Esophagus squamous epithelium (tissue), 5 donors: ENCODE data around the gene SMC1A. TPM values are rescaled to one million over a fixed set of nuclear protein-coding genes. Genes with fewer than 3 reads are reported as not detected.

Experiments used
- DNase-seq: peaks from one replicate; lab custom pipeline; 2025; lab: John Stamatoyannopoulos, UW
- H3K27ac ChIP-seq, 4 donors: fragments of 200-600 bp; sonication (generic); one replicate each; pipeline ENCODE4 v1.5.1; 2016 to 2019; ENCODE audit warnings: mild to moderate bottlenecking in 1 of 4
- H3K27me3 ChIP-seq, 4 donors: fragments of 200-600 bp; sonication (generic); 1 replicate in 3 of 4; 2 replicates in 1 of 4; pipeline versions ENCODE4 v1.5.1 to v1.6.0; 2017 to 2021; ENCODE audit warnings: antibody characterized with exemption in 1 of 4
- H3K36me3 ChIP-seq, 3 donors: fragments of 200-600 bp; sonication (generic); one replicate each; pipeline ENCODE4 v1.5.1; 2016 to 2019
- H3K4me1 ChIP-seq, 3 donors: fragments of 200-600 bp; sonication (generic); one replicate each; pipeline ENCODE4 v1.5.1; 2017 to 2019
- H3K4me3 ChIP-seq, 4 donors: fragments of 200-600 bp; sonication (generic); 1 replicate in 3 of 4; 2 replicates in 1 of 4; pipeline ENCODE4 v1.5.1; 2016 to 2019; ENCODE audit warnings: mild to moderate bottlenecking in 2 of 4, moderate library complexity in 1 of 4
- H3K9me3 ChIP-seq, 3 donors: fragments of 200-600 bp; sonication (generic); one replicate each; pipeline ENCODE4 v1.5.1; 2016 to 2019
- POLR2A ChIP-seq, 4 donors: fragments of 450-650 bp; IDR thresholded peaks; one replicate each; pipeline ENCODE4 v1.6.1; 2017; ENCODE audit warnings: antibody characterized with exemption in 4 of 4, mild to moderate bottlenecking in 4 of 4, moderate library complexity in 3 of 4
- WGBS, 2 donors: methylation state at CpG; one replicate each; pipeline ENCODE4 v1.1.5; 2018; 5-methylcytosine and 5-hydroxymethylcytosine counted together
- intact Hi-C: fragments of 100-400 bp; cut with DNase I; formaldehyde crosslinking; loops from one replicate; pipeline ENCODE4 v1.15.0; 2022
- total RNA-seq, 4 donors: library from RNA; depleted of rRNA; stranded (reverse); fragments of >200 nt; gene quantifications; one replicate each; pipeline ENCODE4 v1.1.0, GENCODE V29; 2016
- TF ChIP-seq, protein P1 (sequence below), 6 experiments: fragments of 450-650 bp in 4 of 6; fragments of 200-600 bp in 2 of 6; sonication (generic) in 2 of 6; IDR thresholded peaks; one replicate each; pipeline ENCODE4 v1.5.1; 2016 to 2019; ENCODE audit warnings: antibody characterized with exemption in 6 of 6, mild to moderate bottlenecking in 4 of 6, moderate library complexity in 4 of 6
- donor health status: DM: yes; HTN: yes; CAD: no.

SMC1A gene
- total RNA-seq, 4 donors from 2014 or later, result 24.4 to 35.4 (median 33.1) TPM

DNA sequence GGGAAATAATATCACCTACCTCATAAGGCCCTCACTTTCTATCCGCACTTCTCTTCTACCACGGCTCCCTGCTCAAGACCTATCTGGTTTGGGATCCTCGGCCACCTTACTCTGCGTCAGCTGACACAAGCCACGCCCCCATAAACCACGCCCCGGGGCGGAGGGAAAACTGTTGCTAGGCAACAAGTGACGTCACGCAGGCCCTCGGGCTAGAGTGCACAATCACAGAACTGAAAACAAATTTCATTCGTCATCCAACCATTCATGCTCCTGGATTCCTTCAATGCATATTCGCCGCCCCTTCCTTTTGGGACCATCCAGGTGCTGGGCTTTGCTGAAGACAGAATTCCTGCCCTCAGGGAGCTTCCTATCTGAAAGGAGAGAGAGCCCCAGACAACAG is 66.3 kb downstream of the SMC1A start:
- WGBS, 2 donors, result 51% methylated on average over 6 to 13 of the region's 14 CpGs
- TF ChIP-seq, protein P1, sequence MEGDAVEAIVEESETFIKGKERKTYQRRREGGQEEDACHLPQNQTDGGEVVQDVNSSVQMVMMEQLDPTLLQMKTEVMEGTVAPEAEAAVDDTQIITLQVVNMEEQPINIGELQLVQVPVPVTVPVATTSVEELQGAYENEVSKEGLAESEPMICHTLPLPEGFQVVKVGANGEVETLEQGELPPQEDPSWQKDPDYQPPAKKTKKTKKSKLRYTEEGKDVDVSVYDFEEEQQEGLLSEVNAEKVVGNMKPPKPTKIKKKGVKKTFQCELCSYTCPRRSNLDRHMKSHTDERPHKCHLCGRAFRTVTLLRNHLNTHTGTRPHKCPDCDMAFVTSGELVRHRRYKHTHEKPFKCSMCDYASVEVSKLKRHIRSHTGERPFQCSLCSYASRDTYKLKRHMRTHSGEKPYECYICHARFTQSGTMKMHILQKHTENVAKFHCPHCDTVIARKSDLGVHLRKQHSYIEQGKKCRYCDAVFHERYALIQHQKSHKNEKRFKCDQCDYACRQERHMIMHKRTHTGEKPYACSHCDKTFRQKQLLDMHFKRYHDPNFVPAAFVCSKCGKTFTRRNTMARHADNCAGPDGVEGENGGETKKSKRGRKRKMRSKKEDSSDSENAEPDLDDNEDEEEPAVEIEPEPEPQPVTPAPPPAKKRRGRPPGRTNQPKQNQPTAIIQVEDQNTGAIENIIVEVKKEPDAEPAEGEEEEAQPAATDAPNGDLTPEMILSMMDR (IDR thresholded peaks at IDR 0.05), result no peak
- TF ChIP-seq POLR2A (IDR thresholded peaks at IDR 0.05), result no peak
- no peak for DNase-seq

GRCh38 chrX:53354669-53355068 is 67.8 kb downstream of the SMC1A start:
- no peak for DNase-seq
- WGBS, 2 donors, result 69 to 70% methylated on average over 2 of the region's 2 CpGs
- no peaks in the 10 kb centered on the region for H3K36me3 ChIP-seq
- H3K4me1 ChIP-seq, result no peaks in the 10 kb centered on the region
- H3K27ac ChIP-seq, result no peak overlapping the region
- no peaks in the 10 kb centered on the region for H3K27me3 ChIP-seq
- intact Hi-C loops, result no loop called here
- no peak overlapping the region for H3K4me3 ChIP-seq
- H3K9me3 ChIP-seq, result peaks cover 0 to 4% (median 0%) of the 10 kb centered on the region in 3 donors
- TF ChIP-seq, protein P1 (IDR thresholded peaks at IDR 0.05), result no peak
- no peak for TF ChIP-seq POLR2A (IDR thresholded peaks at IDR 0.05)

More for the DNA sequence above, 66.3 kb downstream of the SMC1A start:
- intact Hi-C loops, result no loop called here
- H3K4me3 ChIP-seq, result no peak overlapping the region
- no peaks in the 10 kb centered on the region for H3K4me1 ChIP-seq
- peaks cover 0 to 4% (median 0%) of the 10 kb centered on the region in 3 donors for H3K9me3 ChIP-seq
- no peaks in the 10 kb centered on the region for H3K36me3 ChIP-seq
- no peaks in the 10 kb centered on the region for H3K27me3 ChIP-seq
- no peak overlapping the region for H3K27ac ChIP-seq

GRCh38 chrX:53347948-53348347 is 74.5 kb downstream of the SMC1A start:
- 48 to 60% methylated on average over 2 of the region's 2 CpGs for WGBS, 2 donors
- H3K4me1 ChIP-seq, result no peaks in the 10 kb centered on the region
- no peak for DNase-seq
- H3K4me3 ChIP-seq, result no peak overlapping the region
- H3K36me3 ChIP-seq, result no peaks in the 10 kb centered on the region
- TF ChIP-seq POLR2A (IDR thresholded peaks at IDR 0.05), result no peak
- TF ChIP-seq, protein P1 (IDR thresholded peaks at IDR 0.05), result no peak
- H3K27ac ChIP-seq, result no peak overlapping the region
- intact Hi-C loops, result no loop called here
- H3K27me3 ChIP-seq, result no peaks in the 10 kb centered on the region
- H3K9me3 ChIP-seq, result peaks cover 0 to 4% (median 0%) of the 10 kb centered on the region in 3 donors

GRCh38 chrX:53340852-53341645 is 81.4 kb downstream of the SMC1A start:
- Histone ChIP-seq H3K27ac (no peak overlapping the region), H3K4me1 (no peaks in the 10 kb centered on the region), H3K36me3 (no peaks in the 10 kb centered on the region), H3K27me3 (no peaks in the 10 kb centered on the region), H3K4me3 (no peak overlapping the region), H3K9me3 (no peaks in the 10 kb centered on the region)
- no peak for DNase-seq
- intact Hi-C loops, result no loop called here
- TF ChIP-seq, protein P1 (IDR thresholded peaks at IDR 0.05), result no peak
- TF ChIP-seq POLR2A (IDR thresholded peaks at IDR 0.05), result no peak
- 79 to 83% methylated on average over 1 to 6 of the region's 12 CpGs for WGBS, 2 donors

DNA sequence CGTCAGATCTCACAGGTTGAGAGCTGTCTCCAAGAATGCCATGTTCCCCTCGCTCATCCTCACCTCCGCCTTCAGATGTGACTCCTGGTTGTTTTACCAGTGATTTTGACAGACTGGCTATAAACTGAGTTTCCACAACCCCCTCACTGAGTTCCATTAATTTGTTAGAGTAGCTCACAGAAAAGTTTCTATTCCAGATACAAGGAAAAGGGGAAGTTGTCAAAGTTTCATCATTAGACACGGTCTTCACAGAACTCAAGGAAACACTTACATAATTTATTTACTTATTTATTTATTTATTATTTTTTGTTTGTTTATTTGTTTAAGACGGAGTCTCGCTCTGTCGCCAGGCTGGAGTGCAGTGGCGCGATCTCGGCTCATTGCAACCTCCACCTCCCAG is 85.4 kb downstream of the SMC1A start:
- intact Hi-C loops, result no loop called here

More for the DNA sequence above, 85.4 kb downstream of the SMC1A start:
- Histone ChIP-seq H3K36me3 (no peaks in the 10 kb centered on the region), H3K4me3 (no peak overlapping the region), H3K4me1 (no peaks in the 10 kb centered on the region), H3K9me3 (no peaks in the 10 kb centered on the region), H3K27me3 (no peaks in the 10 kb centered on the region), H3K27ac (no peak overlapping the region)
- WGBS, 2 donors, result 82% methylated on average over 8 to 9 of the region's 10 CpGs
- TF ChIP-seq, protein P1 (IDR thresholded peaks at IDR 0.05), result no peak
- TF ChIP-seq POLR2A (IDR thresholded peaks at IDR 0.05), result no peak
- no peak for DNase-seq
